Stomach (tissue), 9 donors: Measurements from ENCODE around the gene DEGS1. TPM values are rescaled to one million over a fixed set of nuclear protein-coding genes. Genes with fewer than 3 reads are reported as not detected.
"Not testable (repeated sequence)": the region's sequence is repeated elsewhere in the genome, so short reads cannot be mapped to it uniquely, and the experiment has no call there.

Experiments used
- DNase-seq, 2 donors: peaks; one replicate each; pipeline versions ENCODE4 v3.0.0 to v3.0.0-alpha.2; 2013 to 2019
- H3K27ac ChIP-seq, 5 donors: fragments of 200-600 bp in 4 of 5; sonication (generic) in 4 of 5; one replicate each; pipeline ENCODE4 v1.5.1; 2013 to 2019; ENCODE audit warnings: mild to moderate bottlenecking in 1 of 5, moderate library complexity in 1 of 5
- H3K27me3 ChIP-seq, 3 donors: fragments of 200-600 bp; sonication (generic); one replicate each; pipeline ENCODE4 v1.5.1; 2017 to 2019; ENCODE audit warnings: mixed run types in 1 of 3
- H3K36me3 ChIP-seq, 4 donors: fragments of 200-600 bp; sonication (generic); 1 replicate in 3 of 4; 2 replicates in 1 of 4; pipeline ENCODE4 v1.5.1; 2016 to 2019
- H3K4me1 ChIP-seq, 4 donors: fragments of 200-600 bp; sonication (generic); one replicate each; pipeline ENCODE4 v1.5.1; 2016 to 2019
- H3K4me3 ChIP-seq, 4 donors: fragments of 200-600 bp; sonication (generic) in 3 of 4; one replicate each; pipeline ENCODE4 v1.5.1; 2016 to 2019; ENCODE audit warnings: mild to moderate bottlenecking in 1 of 4
- H3K9me3 ChIP-seq, 4 donors: fragments of 200-600 bp; sonication (generic); one replicate each; pipeline ENCODE4 v1.5.1; 2016 to 2019
- CTCF ChIP-seq, 7 experiments: fragments of 450-650 bp in 4 of 7; fragments of 200-600 bp in 3 of 7; sonication (generic) in 3 of 7; IDR thresholded peaks; one replicate each; pipeline ENCODE4 v1.5.1; 2016 to 2019; ENCODE audit warnings: antibody characterized with exemption in 7 of 7, control low read depth in 2 of 7, mild to moderate bottlenecking in 1 of 7
- EP300 ChIP-seq: sonication (generic); formaldehyde crosslinking; IDR thresholded peaks from one replicate; pipeline ENCODE4 v1.6.1; 2017; ENCODE audit warnings: antibody characterized with exemption
- POLR2A ChIP-seq, 4 donors: fragments of 450-650 bp; IDR thresholded peaks; one replicate each; pipeline ENCODE4 v1.6.1; 2016; ENCODE audit warnings: antibody characterized with exemption in 4 of 4, control low read depth in 2 of 4, mild to moderate bottlenecking in 1 of 4, moderate library complexity in 1 of 4
- POLR2AphosphoS5 ChIP-seq, 3 donors: sonication (generic); formaldehyde crosslinking; IDR thresholded peaks; one replicate each; pipeline ENCODE4 v1.6.1; 2016; ENCODE audit warnings: antibody characterized with exemption in 3 of 3
- WGBS, 5 donors: extraction: QIAGEN DNeasy Blood & Tissue Kit in 3 of 5; methylation state at CpG; one replicate each; pipeline versions ENCODE4 v1.1.5 to v1.1.7; 2013 to 2018; 5-methylcytosine and 5-hydroxymethylcytosine counted together
- intact Hi-C: fragments of 100-400 bp; cut with DNase I; formaldehyde crosslinking; loops from one replicate; pipeline ENCODE4 v1.15.1; 2023; ENCODE audit warnings: low total_unique reads
- polyA plus RNA-seq, 3 donors: library from polyadenylated mRNA; stranded (reverse); fragments of 200-250 nt; gene quantifications; one replicate each; pipeline ENCODE4 v1.2.3, GENCODE V29; 2013
- total RNA-seq, 5 donors: library from RNA; depleted of rRNA; stranded (reverse); fragments of >200 nt; gene quantifications; one replicate each; pipeline versions ENCODE4 v1.1.0 to v1.2.3, GENCODE V29; 2014 to 2016
- donor health status: healthy with polysubstance abuse.
- donor health status: Bipolar disorder and iron deficiency.
- donor health status: healthy.

The DEGS1 gene
- total and polyA plus RNA-seq, 8 donors = 6.4 to 109 (median 41.0) TPM

- H3K27ac ChIP-seq = peak overlapping the region in 1 of 5 donors; percentile 4
- intact Hi-C loops = no loop called here
- 37 to 51% (median 42%) methylated on average over 2 of the region's 2 CpGs for WGBS, 5 donors
Measured at GRCh38 chr1:224199679-224200078, 16.6 kb downstream of the DEGS1 start.

DNA sequence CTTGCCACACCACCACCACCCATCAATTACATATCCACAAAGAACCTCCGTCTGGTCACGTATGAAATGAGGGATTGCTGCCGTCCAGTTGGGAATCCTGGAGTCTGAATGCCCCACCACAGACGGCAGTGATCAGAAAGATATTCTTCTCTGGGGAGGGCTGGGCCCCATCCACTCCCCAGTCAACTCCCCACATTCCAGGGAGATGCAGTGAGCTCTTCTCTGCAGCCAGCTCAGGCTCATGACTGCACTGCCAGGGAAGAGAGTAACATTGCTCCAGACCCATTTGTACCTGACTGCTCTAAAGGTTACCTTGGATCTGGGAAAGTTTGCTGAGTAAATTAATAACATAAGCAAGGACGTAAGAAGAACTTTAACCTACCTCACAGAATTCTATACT, 18.3 kb downstream of the DEGS1 start:
- intact Hi-C loops = no loop called here
- Histone ChIP-seq H3K27ac (no peak overlapping the region), H3K4me1 (peaks cover 24 to 48% (median 37%) of the 10 kb centered on the region in 4 donors), H3K4me3 (no peak overlapping the region), H3K9me3 (no peaks in the 10 kb centered on the region), H3K36me3 (no peaks in the 10 kb centered on the region), H3K27me3 (no peaks in the 10 kb centered on the region)
- 68 to 83% (median 72%) methylated on average over 5 of the region's 5 CpGs for WGBS, 5 donors
- TF ChIP-seq POLR2A (IDR thresholded peaks at IDR 0.05) (no peak), EP300 (no peak), POLR2AphosphoS5 (IDR thresholded peaks at IDR 0.05) (no peak)
- DNase-seq = peak in 1 of 2 donors; percentile 46

More at GRCh38 chr1:224199679-224200078, 16.6 kb downstream of the DEGS1 start:
- peaks cover 15 to 46% (median 30%) of the 10 kb centered on the region in 4 donors for H3K4me1 ChIP-seq
- no peaks in the 10 kb centered on the region for H3K9me3 ChIP-seq
- DNase-seq = no peak
- H3K4me3 ChIP-seq = no peak overlapping the region
- TF ChIP-seq POLR2AphosphoS5 (IDR thresholded peaks at IDR 0.05) = no peak
- TF ChIP-seq CTCF (IDR thresholded peaks at IDR 0.05) = no peak
- no peak for TF ChIP-seq EP300
- no peak for TF ChIP-seq POLR2A (IDR thresholded peaks at IDR 0.05)
- no peaks in the 10 kb centered on the region for H3K27me3 ChIP-seq
- peaks cover 0 to 9% (median 0%) of the 10 kb centered on the region in 4 donors for H3K36me3 ChIP-seq

- no peaks in the 10 kb centered on the region for H3K36me3 ChIP-seq
- WGBS, 5 donors = 84 to 96% (median 93%) methylated on average over 4 of the region's 4 CpGs
- no peak overlapping the region for H3K27ac ChIP-seq
- H3K4me1 ChIP-seq = peaks cover 19 to 48% (median 37%) of the 10 kb centered on the region in 4 donors
- intact Hi-C loops = no loop called here
- TF ChIP-seq CTCF (IDR thresholded peaks at IDR 0.05) (no peak), EP300 (no peak), POLR2AphosphoS5 (IDR thresholded peaks at IDR 0.05) (no peak), POLR2A (IDR thresholded peaks at IDR 0.05) (no peak)
- H3K27me3 ChIP-seq = no peaks in the 10 kb centered on the region
- H3K4me3 ChIP-seq = no peak overlapping the region
- no peaks in the 10 kb centered on the region for H3K9me3 ChIP-seq
- DNase-seq = no peak
Measured at GRCh38 chr1:224201853-224202252, 18.8 kb downstream of the DEGS1 start.

GRCh38 chr1:224203243-224204016, 20.4 kb downstream of the DEGS1 start:
- Histone ChIP-seq H3K27me3 (no peaks in the 10 kb centered on the region), H3K4me3 (no peak overlapping the region), H3K9me3 (no peaks in the 10 kb centered on the region), H3K4me1 (peaks cover 16 to 38% (median 34%) of the 10 kb centered on the region in 4 donors), H3K27ac (peak overlapping the region; percentile 2 to 52 (median 44)), H3K36me3 (no peaks in the 10 kb centered on the region)
- TF ChIP-seq CTCF (IDR thresholded peaks at IDR 0.05) (no peak), POLR2AphosphoS5 (IDR thresholded peaks at IDR 0.05) (no peak), EP300 (no peak)
- 37 to 53% (median 51%) methylated on average over 8 of the region's 8 CpGs for WGBS, 5 donors
- intact Hi-C loops = no loop called here
- DNase-seq = peak; percentile 60 to 64

DNA sequence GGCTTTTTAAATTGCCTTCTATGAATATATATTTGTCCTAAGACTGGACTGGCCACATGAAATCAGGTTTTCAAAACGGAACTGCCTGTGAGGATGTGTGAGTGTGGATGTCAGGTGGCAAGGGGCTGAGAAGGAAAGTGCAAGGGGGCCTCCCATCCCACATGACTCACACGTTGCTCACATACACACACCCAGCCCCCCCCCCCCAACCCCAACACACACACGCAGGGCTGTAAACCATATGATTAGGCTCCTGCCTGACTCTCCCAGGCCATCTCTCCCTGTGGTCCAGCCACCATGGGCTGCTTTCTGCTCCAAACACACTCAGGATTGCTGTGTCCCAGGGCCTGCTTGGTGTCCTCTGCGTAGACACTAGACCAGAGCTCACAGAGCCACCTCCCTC, 22.4 kb downstream of the DEGS1 start:
- Histone ChIP-seq H3K4me3 (no peak overlapping the region), H3K36me3 (no peaks in the 10 kb centered on the region), H3K9me3 (no peaks in the 10 kb centered on the region), H3K27ac (peak overlapping the region; percentile 68 to 82 (median 79)), H3K27me3 (no peaks in the 10 kb centered on the region), H3K4me1 (peaks cover 16 to 48% (median 36%) of the 10 kb centered on the region in 4 donors)
- 7 to 15% (median 12%) methylated on average over 4 of the region's 4 CpGs for WGBS, 5 donors
- intact Hi-C loops = no loop called here
- TF ChIP-seq POLR2A (IDR thresholded peaks at IDR 0.05) (no peak), EP300 (no peak), POLR2AphosphoS5 (IDR thresholded peaks at IDR 0.05) (no peak), CTCF (IDR thresholded peaks at IDR 0.05) (no peak)
- DNase-seq = peak in 1 of 2 donors; percentile 80

- peaks cover 18 to 54% (median 42%) of the 10 kb centered on the region in 4 donors for H3K4me1 ChIP-seq
- 36 to 58% (median 41%) methylated on average over 10 of the region's 10 CpGs for WGBS, 5 donors
- H3K4me3 ChIP-seq, H3K9me3 ChIP-seq, H3K27me3 ChIP-seq, H3K36me3 ChIP-seq, intact Hi-C loops: not testable (repeated sequence)
- peak in 1 of 2 donors; percentile 78 for DNase-seq
- peak overlapping the region; percentile 18 to 81 (median 70) for H3K27ac ChIP-seq
Measured at GRCh38 chr1:224205931-224206538, 23.0 kb downstream of the DEGS1 start.
